Stimulated activated CD4-positive, alpha-beta T cell treated with anti-CD3 and anti-CD28 coated beads, TNF-alpha, amount 100 ng/mL, for 4 hours (primary cell): ENCODE results near the gene PPP6R2.

Experiments used
- DNase-seq, 3 experiments: peaks; one replicate each; pipeline ENCODE4 v3.0.0-alpha.2; 2020; ENCODE audit warnings: low read depth in 3 of 3

The PPP6R2 gene

GRCh38 chr22:50483977-50484853 lies 141.1 kb downstream of the PPP6R2 start:
- DNase-seq: no peak

GRCh38 chr22:50485221-50486131 lies 142.3 kb downstream of the PPP6R2 start:
- no peak for DNase-seq

GRCh38 chr22:50486561-50487289 lies 143.6 kb downstream of the PPP6R2 start, which contains the start of gene MIOX:
Gene MIOX, plus strand, starts transcription at chr22:50486859. Its CDS starts 39 bp downstream, at chr22:50486898.
- no peak for DNase-seq

GRCh38 chr22:50487290-50488005 lies 144.3 kb downstream of the PPP6R2 start:
- no peak for DNase-seq

GRCh38 chr22:50488006-50488677 lies 145.0 kb downstream of the PPP6R2 start:
- no peak for DNase-seq

- no peak for DNase-seq
Measured at GRCh38 chr22:50488886-50489285, 145.8 kb downstream of the PPP6R2 start.

GRCh38 chr22:50489363-50490243 lies 146.5 kb downstream of the PPP6R2 start:
- DNase-seq: no peak

GRCh38 chr22:50490531-50491308 lies 147.6 kb downstream of the PPP6R2 start:
- no peak for DNase-seq
